Kasumi-1 (cell line): ENCODE results near the gene F7.
"Not testable (repeated sequence)": the region's sequence is repeated elsewhere in the genome, so short reads cannot be mapped to it uniquely, and the experiment has no call there.

Experiments
- DNase-seq, 2 experiments: peaks; one replicate each; lab custom pipeline; 2025; lab: John Stamatoyannopoulos, UW

The F7 gene

GRCh38 chr13:113072376-113072775, 33.2 kb upstream of the F7 start:
- DNase-seq = no peak

- DNase-seq = no peak
These were observed 31.6 kb upstream of the F7 start for GRCh38 chr13:113073942-113074341.

GRCh38 chr13:113074401-113074800, 31.2 kb upstream of the F7 start:
- no peak for DNase-seq

GRCh38 chr13:113074876-113075275, 30.7 kb upstream of the F7 start:
- no peak for DNase-seq

- no peak for DNase-seq
These were observed 29.9 kb upstream of the F7 start for GRCh38 chr13:113075711-113076110.

- no peak for DNase-seq
These were observed 28.8 kb upstream of the F7 start for GRCh38 chr13:113076681-113077401.

GRCh38 chr13:113077566-113077952, 28.0 kb upstream of the F7 start:
- no peak for DNase-seq

- DNase-seq = no peak
These were observed 27.4 kb upstream of the F7 start for GRCh38 chr13:113077953-113078901.

- DNase-seq = no peak
These were observed 26.4 kb upstream of the F7 start for GRCh38 chr13:113078902-113079780.

- not testable (repeated sequence) for DNase-seq
These were observed 25.9 kb upstream of the F7 start for GRCh38 chr13:113079781-113080080.

GRCh38 chr13:113080361-113080831, 25.2 kb upstream of the F7 start:
- no peak for DNase-seq

- DNase-seq = no peak
These were observed 24.6 kb upstream of the F7 start for GRCh38 chr13:113080901-113081521.

- DNase-seq = no peak
These were observed 23.2 kb upstream of the F7 start for GRCh38 chr13:113082198-113083021.

- DNase-seq = no peak
These were observed 22.6 kb upstream of the F7 start for GRCh38 chr13:113083022-113083373.

GRCh38 chr13:113083402-113084061, 22.1 kb upstream of the F7 start:
- no peak for DNase-seq

GRCh38 chr13:113084094-113084942, 21.3 kb upstream of the F7 start:
- DNase-seq = no peak

GRCh38 chr13:113084943-113085540, 20.5 kb upstream of the F7 start:
- DNase-seq = no peak

GRCh38 chr13:113086031-113086750, 19.4 kb upstream of the F7 start:
- no peak for DNase-seq
